Measurements from ENCODE around the gene CIBAR2.
A peak's percentile ranks its signal among the peaks of the same experiment; 100 is the strongest.

The CIBAR2 gene

DNA sequence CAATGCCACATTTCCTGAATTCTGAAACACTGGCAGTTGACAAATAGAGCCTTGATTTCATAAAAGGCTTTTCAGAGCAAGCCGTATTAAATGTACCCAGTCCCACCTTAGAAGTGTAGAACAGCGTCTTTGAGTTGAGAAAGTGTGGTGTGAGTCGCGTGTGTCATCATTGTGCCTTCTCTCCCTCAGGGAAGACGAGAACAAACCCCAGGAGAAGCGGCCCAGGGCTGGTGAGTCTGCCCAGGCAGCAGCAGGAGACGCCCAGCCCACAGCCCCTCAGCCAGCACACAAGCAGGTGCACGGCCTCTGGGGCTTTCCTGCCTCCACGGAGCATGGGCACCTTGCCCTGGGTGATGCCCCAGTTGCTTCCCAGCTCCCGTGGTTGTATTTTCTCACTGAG is 34.0 kb downstream of the CIBAR2 start:
- H3K4me1 ChIP-seq (ENCODE audit: control insufficient read depth, insufficient read depth, low read length) = no peaks in the 10 kb centered on the region
- no peak for TF ChIP-seq ZNF747 (tag by site-specific recombination; IDR thresholded peaks at IDR 0.05)
- TF ChIP-seq KLF9 (tag by site-specific recombination; IDR thresholded peaks at IDR 0.05; ENCODE audit: low read depth) = no peak
- no peak overlapping the region for H3K27ac ChIP-seq (ENCODE audit: extremely low read depth, low read depth, low read length)
- H3K36me3 ChIP-seq (ENCODE audit: control insufficient read depth in 2 of 2, insufficient read depth in 1 of 2, low read length in 2 of 2) = peaks cover 0 to 18% of the 10 kb centered on the region in 2 experiments; a peak in 1 of 3 replicates
- POLR2A ChIA-PET = no interaction called here
- CTCF ChIA-PET = interaction anchor here (0.7 to 1.3 kb wide), 2 partner anchors 9 to 22 kb away, joined by 3 to 8 read pairs; no protein-coding TSS in a partner anchor
- H3K9me3 ChIP-seq (ENCODE audit: control insufficient read depth, insufficient read depth, low read depth, low read length) = no peaks in the 10 kb centered on the region
- H3K4me3 ChIP-seq (ENCODE audit: low read depth, low read length) = no peak overlapping the region

DNA sequence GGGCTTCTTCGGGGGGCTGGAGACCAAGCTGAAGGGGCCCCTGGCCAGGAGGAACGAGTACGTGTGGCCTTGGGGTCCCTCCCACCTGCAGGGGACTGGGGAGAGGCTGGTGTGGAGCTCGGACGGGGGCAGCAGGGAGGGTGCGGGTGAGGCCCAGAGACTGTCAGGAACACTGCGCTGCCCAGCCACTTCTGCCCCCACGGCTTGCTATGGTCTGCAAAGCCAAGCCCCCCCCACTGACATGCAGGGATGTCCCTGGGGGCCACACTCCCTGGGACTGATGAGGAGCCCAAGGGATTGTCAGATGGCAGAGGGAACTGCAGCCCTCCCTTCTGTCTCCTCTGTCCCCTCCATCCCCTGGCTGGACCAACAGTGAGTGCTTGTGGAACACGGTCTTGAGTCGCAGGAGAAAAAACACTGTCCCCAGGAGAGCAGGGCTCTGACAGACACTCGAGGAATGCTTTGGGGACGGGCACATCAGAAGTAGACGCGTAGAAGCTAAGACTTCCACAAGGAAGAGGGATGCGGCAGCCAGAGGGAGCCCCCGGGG is 34.6 kb downstream of the CIBAR2 start:
- ChIA-PET POLR2A (no interaction called here), CTCF (interaction anchor here (0.6 to 1.3 kb wide), 3 partner anchors 10 to 467 kb away, joined by 3 to 8 read pairs (median 3); no protein-coding TSS in a partner anchor)
- TF ChIP-seq ZNF660 (tag by site-specific recombination; IDR thresholded peaks at IDR 0.05) (no peak), SP2 (tag by site-specific recombination; IDR thresholded peaks at IDR 0.05) (no peak), ZNF121 (tag by site-specific recombination; IDR thresholded peaks at IDR 0.05) (no peak), ZNF837 (tag by site-specific recombination; IDR thresholded peaks at IDR 0.05) (no peak), ZNF19 (tag by site-specific recombination; IDR thresholded peaks at IDR 0.05; ENCODE audit: low read depth) (no peak)
- Histone ChIP-seq H3K27ac (ENCODE audit: extremely low read depth, low read depth, low read length) (no peak overlapping the region), H3K4me3 (ENCODE audit: low read depth, low read length) (no peak overlapping the region), H3K9me3 (ENCODE audit: control insufficient read depth, insufficient read depth, low read depth, low read length) (no peaks in the 10 kb centered on the region), H3K4me1 (ENCODE audit: control insufficient read depth, insufficient read depth, low read length) (no peaks in the 10 kb centered on the region), H3K36me3 (ENCODE audit: control insufficient read depth in 2 of 2, insufficient read depth in 1 of 2, low read length in 2 of 2) (peaks cover 0 to 23% of the 10 kb centered on the region in 2 experiments; a peak in 1 of 3 replicates)

DNA sequence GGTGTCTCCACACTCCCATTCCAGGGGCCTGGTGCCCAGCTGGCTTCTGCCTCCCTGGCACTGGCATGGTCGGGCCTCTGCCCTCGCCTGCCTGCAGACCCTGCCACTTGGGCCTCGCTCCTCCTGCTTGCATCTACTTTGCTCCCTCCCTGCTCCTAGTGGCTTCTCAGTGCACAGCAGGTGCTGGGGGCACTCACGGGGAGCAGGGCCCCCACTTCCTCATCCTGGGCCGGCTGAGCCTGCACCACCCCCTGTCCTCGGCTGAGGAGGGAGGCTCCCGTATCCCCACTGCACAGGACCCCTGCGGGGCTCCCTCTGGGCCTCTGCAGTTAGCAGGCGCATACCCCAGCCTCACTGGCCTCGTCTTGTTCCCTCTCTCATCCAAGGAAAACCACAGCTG is 35.2 kb downstream of the CIBAR2 start:
- Histone ChIP-seq H3K27ac (ENCODE audit: extremely low read depth, low read depth, low read length) (no peak overlapping the region), H3K4me3 (ENCODE audit: low read depth, low read length) (no peak overlapping the region), H3K9me3 (ENCODE audit: control insufficient read depth, insufficient read depth, low read depth, low read length) (no peaks in the 10 kb centered on the region), H3K36me3 (ENCODE audit: control insufficient read depth in 2 of 2, insufficient read depth in 1 of 2, low read length in 2 of 2) (peaks cover 0 to 25% of the 10 kb centered on the region in 2 experiments; a peak in 1 of 3 replicates), H3K4me1 (ENCODE audit: control insufficient read depth, insufficient read depth, low read length) (no peaks in the 10 kb centered on the region)
- TF ChIP-seq ZBTB48 (tag by site-specific recombination; IDR thresholded peaks at IDR 0.05) (no peak), KLF9 (tag by site-specific recombination; IDR thresholded peaks at IDR 0.05; ENCODE audit: low read depth) (no peak), ZIC2 (tag by site-specific recombination; IDR thresholded peaks at IDR 0.05) (0 out of 2 replicates have a peak, but pooled peaks have one; percentile 8), BCL11B (tag by site-specific recombination; IDR thresholded peaks at IDR 0.05; ENCODE audit: low read depth) (no peak), SCRT2 (tag by site-specific recombination; IDR thresholded peaks at IDR 0.05) (no peak), GFI1B (tag by site-specific recombination; IDR thresholded peaks at IDR 0.05) (no peak)
- TF ChIP-seq, protein P1, sequence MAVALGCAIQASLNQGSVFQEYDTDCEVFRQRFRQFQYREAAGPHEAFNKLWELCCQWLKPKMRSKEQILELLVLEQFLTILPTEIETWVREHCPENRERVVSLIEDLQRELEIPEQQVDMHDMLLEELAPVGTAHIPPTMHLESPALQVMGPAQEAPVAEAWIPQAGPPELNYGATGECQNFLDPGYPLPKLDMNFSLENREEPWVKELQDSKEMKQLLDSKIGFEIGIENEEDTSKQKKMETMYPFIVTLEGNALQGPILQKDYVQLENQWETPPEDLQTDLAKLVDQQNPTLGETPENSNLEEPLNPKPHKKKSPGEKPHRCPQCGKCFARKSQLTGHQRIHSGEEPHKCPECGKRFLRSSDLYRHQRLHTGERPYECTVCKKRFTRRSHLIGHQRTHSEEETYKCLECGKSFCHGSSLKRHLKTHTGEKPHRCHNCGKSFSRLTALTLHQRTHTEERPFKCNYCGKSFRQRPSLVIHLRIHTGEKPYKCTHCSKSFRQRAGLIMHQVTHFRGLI (tag by site-specific recombination; IDR thresholded peaks at IDR 0.05) = no peak
- ChIA-PET POLR2A (interaction anchor here (1.3 kb wide), 1 partner anchor 11 kb away, joined by 3 read pairs; no protein-coding TSS in a partner anchor), CTCF (interaction anchor here (0.6 to 1.7 kb wide), 2 partner anchors 9 to 19 kb away, joined by 3 to 9 read pairs; no protein-coding TSS in a partner anchor)

DNA sequence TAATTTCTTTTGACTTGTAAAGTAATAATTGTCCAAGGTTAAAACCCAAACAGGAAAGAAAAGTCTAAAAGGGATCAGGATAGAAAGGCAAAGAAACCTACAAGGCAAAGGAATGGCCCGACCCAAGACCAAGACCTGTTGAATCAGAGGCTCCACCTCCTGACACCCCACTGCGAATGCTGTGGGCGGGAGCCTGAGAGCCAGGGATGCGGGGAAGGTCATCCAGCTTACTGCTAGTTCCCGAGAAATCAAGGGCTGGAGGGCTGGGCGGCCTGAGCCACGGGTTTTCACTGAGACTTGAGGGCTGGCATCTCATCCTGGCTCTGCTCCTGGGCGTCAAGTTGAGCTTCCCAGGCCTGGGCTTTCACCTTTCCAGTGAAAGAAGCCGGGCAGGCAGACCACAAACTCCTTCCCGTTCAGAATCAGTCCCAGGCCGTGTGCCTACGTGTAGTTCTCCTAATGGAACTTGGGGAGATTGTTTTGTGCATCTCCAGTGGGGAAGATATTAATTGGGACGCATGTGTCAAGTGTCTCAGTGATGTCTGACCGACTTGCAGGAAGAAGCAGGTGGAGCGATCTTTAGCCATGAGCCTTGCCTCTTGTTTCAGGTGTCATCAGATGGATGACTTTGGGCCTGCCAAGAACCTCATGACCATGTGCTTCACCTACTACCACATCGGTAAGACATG is 36.9 kb downstream of the CIBAR2 start:
- ChIA-PET CTCF (interaction anchor here (1.7 kb wide), 1 partner anchor 11 kb away, joined by 9 read pairs; no protein-coding TSS in a partner anchor), POLR2A (no interaction called here)
- Histone ChIP-seq H3K4me1 (ENCODE audit: control insufficient read depth, insufficient read depth, low read length) (no peaks in the 10 kb centered on the region), H3K9me3 (ENCODE audit: control insufficient read depth, insufficient read depth, low read depth, low read length) (no peaks in the 10 kb centered on the region), H3K27ac (ENCODE audit: extremely low read depth, low read depth, low read length) (no peak overlapping the region), H3K36me3 (ENCODE audit: control insufficient read depth in 2 of 2, insufficient read depth in 1 of 2, low read length in 2 of 2) (peaks cover 0 to 31% of the 10 kb centered on the region in 2 experiments; a peak in 1 of 3 replicates), H3K4me3 (ENCODE audit: low read depth, low read length) (no peak overlapping the region)
- TF ChIP-seq ZNF292 (tag by site-specific recombination; IDR thresholded peaks at IDR 0.05; ENCODE audit: borderline replicate concordance, low read depth) (no peak), SCRT1 (tag by site-specific recombination; IDR thresholded peaks at IDR 0.05; ENCODE audit: borderline replicate concordance) (peak; percentile 27; the same call in 1 of the 2 replicates), SCRT2 (tag by site-specific recombination; IDR thresholded peaks at IDR 0.05) (peak; percentile 84), ZNF791 (tag by site-specific recombination; IDR thresholded peaks at IDR 0.05) (no peak), ZNF621 (tag by site-specific recombination; IDR thresholded peaks at IDR 0.05) (no peak)
- TF ChIP-seq, protein P2, sequence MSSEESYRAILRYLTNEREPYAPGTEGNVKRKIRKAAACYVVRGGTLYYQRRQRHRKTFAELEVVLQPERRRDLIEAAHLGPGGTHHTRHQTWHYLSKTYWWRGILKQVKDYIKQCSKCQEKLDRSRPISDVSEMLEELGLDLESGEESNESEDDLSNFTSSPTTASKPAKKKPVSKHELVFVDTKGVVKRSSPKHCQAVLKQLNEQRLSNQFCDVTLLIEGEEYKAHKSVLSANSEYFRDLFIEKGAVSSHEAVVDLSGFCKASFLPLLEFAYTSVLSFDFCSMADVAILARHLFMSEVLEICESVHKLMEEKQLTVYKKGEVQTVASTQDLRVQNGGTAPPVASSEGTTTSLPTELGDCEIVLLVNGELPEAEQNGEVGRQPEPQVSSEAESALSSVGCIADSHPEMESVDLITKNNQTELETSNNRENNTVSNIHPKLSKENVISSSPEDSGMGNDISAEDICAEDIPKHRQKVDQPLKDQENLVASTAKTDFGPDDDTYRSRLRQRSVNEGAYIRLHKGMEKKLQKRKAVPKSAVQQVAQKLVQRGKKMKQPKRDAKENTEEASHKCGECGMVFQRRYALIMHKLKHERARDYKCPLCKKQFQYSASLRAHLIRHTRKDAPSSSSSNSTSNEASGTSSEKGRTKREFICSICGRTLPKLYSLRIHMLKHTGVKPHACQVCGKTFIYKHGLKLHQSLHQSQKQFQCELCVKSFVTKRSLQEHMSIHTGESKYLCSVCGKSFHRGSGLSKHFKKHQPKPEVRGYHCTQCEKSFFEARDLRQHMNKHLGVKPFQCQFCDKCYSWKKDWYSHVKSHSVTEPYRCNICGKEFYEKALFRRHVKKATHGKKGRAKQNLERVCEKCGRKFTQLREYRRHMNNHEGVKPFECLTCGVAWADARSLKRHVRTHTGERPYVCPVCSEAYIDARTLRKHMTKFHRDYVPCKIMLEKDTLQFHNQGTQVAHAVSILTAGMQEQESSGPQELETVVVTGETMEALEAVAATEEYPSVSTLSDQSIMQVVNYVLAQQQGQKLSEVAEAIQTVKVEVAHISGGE (tag by site-specific recombination; conservative IDR thresholded peaks at IDR 0.05; ENCODE audit: low read depth) = peak; percentile 52
- TF ChIP-seq, protein P3, sequence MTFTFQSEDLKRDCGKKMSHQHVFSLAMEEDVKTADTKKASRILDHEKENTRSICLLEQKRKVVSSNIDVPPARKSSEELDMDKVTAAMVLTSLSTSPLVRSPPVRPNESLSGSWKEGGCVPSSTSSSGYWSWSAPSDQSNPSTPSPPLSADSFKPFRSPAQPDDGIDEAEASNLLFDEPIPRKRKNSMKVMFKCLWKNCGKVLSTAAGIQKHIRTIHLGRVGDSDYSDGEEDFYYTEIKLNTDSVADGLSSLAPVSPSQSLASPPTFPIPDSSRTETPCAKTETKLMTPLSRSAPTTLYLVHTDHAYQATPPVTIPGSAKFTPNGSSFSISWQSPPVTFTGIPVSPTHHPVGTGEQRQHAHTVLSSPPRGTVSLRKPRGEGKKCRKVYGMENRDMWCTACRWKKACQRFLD (tag by site-specific recombination; IDR thresholded peaks at IDR 0.05) = no peak
